Measurements from ENCODE around the gene SGF29.
"Not testable (repeated sequence)": the region's sequence is repeated elsewhere in the genome, so short reads cannot be mapped to it uniquely, and the experiment has no call there.

GRCh38 chr16:28612359-28613280, 58.9 kb downstream of the SGF29 start:
- TF ChIP-seq, protein P1, sequence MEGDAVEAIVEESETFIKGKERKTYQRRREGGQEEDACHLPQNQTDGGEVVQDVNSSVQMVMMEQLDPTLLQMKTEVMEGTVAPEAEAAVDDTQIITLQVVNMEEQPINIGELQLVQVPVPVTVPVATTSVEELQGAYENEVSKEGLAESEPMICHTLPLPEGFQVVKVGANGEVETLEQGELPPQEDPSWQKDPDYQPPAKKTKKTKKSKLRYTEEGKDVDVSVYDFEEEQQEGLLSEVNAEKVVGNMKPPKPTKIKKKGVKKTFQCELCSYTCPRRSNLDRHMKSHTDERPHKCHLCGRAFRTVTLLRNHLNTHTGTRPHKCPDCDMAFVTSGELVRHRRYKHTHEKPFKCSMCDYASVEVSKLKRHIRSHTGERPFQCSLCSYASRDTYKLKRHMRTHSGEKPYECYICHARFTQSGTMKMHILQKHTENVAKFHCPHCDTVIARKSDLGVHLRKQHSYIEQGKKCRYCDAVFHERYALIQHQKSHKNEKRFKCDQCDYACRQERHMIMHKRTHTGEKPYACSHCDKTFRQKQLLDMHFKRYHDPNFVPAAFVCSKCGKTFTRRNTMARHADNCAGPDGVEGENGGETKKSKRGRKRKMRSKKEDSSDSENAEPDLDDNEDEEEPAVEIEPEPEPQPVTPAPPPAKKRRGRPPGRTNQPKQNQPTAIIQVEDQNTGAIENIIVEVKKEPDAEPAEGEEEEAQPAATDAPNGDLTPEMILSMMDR (IDR thresholded peaks at IDR 0.05): not testable (repeated sequence)
- TF ChIP-seq POLR2A (IDR thresholded peaks at IDR 0.05): not testable (repeated sequence)

Measured in esophagus squamous epithelium (tissue), 4 donors.